BE2C (cell line): ENCODE results near the gene OSCP1.
"Not testable (repeated sequence)": the region's sequence is repeated elsewhere in the genome, so short reads cannot be mapped to it uniquely, and the experiment has no call there.

Experiments used
- DNase-seq: peaks from one replicate; pipeline ENCODE4 v3.0.0-alpha.2; 2020
- H3K27me3 ChIP-seq: fragments of 250-450 bp; sonication (Bioruptor Pico); 2 replicates; pipeline ENCODE4 v1.5.1; 2020; ENCODE audit warnings: mild to moderate bottlenecking
- H3K36me3 ChIP-seq: fragments of 250-450 bp; sonication (Bioruptor Pico); 2 replicates; pipeline ENCODE4 v1.5.1; 2020; ENCODE audit warnings: mild to moderate bottlenecking
- H3K4me1 ChIP-seq: fragments of 250-450 bp; sonication (Bioruptor Pico); 2 replicates; pipeline ENCODE4 v1.5.1; 2020
- H3K4me3 ChIP-seq: 2 replicates; pipeline ENCODE4 v1.5.1; 2011; ENCODE audit warnings: low read depth, low read length
- H3K9me3 ChIP-seq: fragments of 250-450 bp; sonication (Bioruptor Pico); 2 replicates; pipeline ENCODE4 v1.5.1; 2020
- TF ChIP-seq, protein P1 (sequence below): IDR thresholded peaks from 2 replicates; pipeline ENCODE4 v1.5.1; 2012; ENCODE audit warnings: mild to moderate bottlenecking, low read depth, low read length

OSCP1 gene

DNA sequence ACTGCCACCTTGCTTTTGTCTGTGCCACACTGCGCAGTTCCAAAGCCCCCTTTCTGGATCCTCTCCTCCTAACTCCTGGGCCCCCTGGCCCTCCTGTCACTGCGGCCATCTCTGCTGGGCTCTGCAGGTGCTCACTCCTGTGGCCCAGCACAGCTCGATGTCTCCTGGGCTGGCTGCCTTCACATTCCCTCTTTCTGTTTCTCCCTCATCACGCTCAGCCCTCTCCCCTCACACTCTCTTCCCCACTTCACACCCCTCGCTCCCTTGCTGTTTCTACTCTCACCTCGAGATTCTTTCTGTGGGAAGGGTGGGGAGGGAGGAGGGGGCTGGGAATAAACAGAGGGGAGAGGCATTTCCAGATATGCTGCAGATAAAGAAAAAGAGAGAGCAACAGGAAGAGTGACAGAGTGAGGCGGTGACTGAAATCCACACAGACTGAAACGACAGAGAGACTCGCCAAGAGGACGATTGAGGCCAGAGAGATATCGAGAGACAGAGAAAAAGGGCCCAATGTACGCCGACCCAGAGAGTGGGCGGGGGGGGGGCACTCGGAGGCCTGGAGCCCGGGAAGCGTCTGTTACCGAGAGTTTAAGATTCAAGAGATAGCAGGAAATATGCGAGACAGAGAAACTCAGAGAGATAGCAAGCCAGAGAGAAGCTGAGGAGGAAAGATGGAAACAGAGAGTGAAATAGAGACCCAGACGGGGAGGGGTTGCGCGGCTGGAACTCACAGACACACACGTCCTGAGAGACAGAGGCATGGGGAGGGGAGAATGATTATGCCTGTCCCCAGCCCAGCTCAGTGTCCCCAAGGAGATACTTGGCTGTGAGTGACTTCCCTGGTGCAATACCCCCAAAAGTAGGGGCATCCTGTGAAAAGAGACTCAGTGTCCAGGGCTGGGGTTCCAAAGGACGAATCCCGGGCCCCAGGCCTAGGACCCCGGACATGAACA, 31.8 kb upstream of the OSCP1 start:
- TF ChIP-seq, protein P1, sequence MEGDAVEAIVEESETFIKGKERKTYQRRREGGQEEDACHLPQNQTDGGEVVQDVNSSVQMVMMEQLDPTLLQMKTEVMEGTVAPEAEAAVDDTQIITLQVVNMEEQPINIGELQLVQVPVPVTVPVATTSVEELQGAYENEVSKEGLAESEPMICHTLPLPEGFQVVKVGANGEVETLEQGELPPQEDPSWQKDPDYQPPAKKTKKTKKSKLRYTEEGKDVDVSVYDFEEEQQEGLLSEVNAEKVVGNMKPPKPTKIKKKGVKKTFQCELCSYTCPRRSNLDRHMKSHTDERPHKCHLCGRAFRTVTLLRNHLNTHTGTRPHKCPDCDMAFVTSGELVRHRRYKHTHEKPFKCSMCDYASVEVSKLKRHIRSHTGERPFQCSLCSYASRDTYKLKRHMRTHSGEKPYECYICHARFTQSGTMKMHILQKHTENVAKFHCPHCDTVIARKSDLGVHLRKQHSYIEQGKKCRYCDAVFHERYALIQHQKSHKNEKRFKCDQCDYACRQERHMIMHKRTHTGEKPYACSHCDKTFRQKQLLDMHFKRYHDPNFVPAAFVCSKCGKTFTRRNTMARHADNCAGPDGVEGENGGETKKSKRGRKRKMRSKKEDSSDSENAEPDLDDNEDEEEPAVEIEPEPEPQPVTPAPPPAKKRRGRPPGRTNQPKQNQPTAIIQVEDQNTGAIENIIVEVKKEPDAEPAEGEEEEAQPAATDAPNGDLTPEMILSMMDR, result no peak
- Histone ChIP-seq H3K9me3 (no peaks in the 10 kb centered on the region), H3K4me1 (no peaks in the 10 kb centered on the region), H3K36me3 (no peaks in the 10 kb centered on the region), H3K27me3 (no peaks in the 10 kb centered on the region), H3K4me3 (no peak overlapping the region)
- no peak for DNase-seq

DNA sequence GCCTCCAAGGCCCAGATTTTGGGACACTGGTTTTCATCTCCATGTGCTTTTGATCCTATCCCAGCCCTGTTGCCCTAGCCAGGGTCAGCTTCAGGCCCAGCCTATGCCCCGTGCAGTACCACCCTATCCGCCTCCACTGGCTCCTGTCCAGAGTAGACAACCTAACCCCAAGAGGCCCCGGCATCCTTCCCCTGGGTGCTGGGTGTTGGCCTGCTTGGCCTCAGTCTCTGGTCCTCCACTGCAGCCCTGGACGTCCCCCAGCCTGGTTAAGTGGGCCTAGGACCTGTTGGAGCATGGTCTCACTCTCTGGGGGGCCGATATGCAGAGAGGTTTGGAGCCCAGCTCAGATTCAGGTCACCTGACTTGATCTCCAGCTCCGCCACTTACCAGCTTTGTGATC, 30.8 kb upstream of the OSCP1 start:
- no peaks in the 10 kb centered on the region for H3K4me1 ChIP-seq
- no peaks in the 10 kb centered on the region for H3K9me3 ChIP-seq
- TF ChIP-seq, protein P1, result no peak
- DNase-seq, result no peak
- H3K27me3 ChIP-seq, result no peaks in the 10 kb centered on the region
- H3K4me3 ChIP-seq, result no peak overlapping the region
- no peaks in the 10 kb centered on the region for H3K36me3 ChIP-seq

DNA sequence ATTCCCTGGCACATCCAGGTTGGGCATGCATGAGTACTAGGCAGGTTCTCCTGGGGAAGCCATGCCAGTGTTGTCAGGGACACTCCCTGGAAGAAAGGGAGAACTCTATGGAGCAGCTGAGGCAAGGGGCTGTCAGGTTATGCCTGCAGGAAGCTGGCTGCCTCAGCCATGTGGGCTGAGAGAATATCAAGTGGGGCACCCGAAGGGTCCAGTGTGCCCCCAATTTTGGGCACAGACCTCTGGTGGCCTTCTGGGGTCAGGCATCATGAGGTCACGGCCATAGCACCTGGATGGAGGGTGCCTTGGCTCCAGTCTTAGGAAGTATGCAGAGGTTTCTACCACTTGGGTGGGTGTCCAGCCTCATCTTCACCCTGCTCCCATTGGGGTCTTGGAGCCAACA, 29.9 kb upstream of the OSCP1 start:
- H3K4me1 ChIP-seq, result no peaks in the 10 kb centered on the region
- DNase-seq, result no peak
- H3K27me3 ChIP-seq, result no peaks in the 10 kb centered on the region
- no peak overlapping the region for H3K4me3 ChIP-seq
- H3K36me3 ChIP-seq, result no peaks in the 10 kb centered on the region
- H3K9me3 ChIP-seq, result no peaks in the 10 kb centered on the region
- TF ChIP-seq, protein P1, result no peak

DNA sequence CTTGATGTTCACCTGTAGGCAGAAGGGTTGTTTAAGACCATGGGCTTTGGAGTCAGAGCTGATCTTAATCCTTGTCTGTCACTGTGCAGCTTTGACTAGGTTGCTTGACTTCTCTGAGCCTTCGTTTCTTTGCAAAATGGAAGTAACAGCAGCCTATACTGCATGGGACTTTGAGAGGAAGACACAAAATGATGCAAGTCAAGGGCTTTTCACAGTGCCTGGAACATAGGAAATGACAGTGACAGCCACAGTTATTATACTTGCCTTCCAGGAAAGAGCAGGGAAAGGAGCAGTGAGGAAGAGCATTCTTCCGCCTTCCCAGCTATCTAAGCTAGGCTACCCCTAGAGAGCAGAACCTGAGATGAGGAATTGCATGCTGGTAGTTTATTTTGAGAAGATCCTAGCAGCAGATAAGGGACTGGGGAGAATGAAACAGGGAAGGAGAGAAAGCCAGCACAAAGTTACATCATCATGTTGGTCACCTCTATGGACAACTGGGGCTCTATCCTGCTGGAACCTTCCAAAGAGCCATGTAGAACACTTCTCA, 29.3 kb upstream of the OSCP1 start:
- DNase-seq, result no peak
- Histone ChIP-seq H3K4me1 (no peaks in the 10 kb centered on the region), H3K27me3 (no peaks in the 10 kb centered on the region), H3K36me3 (no peaks in the 10 kb centered on the region), H3K9me3 (no peaks in the 10 kb centered on the region), H3K4me3 (no peak overlapping the region)
- TF ChIP-seq, protein P1, result no peak

DNA sequence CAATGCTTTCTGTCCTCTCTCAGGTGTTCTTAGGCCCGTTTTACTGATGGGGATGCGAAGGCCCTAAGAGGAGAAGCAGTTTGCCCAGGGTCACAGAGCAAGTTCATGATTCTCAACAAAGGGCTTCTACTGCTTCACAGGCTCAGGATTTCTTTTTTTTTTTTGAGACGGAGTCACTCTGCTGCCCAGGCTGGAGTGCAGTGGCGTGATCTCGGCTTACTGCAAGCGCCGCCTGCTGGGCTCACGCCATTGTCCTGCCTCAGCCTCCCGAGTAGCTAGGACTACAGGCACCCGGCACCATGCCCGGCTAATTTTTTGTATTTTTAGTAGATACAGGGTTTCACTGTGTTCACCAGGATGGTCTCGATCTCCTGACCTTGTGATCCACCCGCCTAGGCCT, 27.4 kb upstream of the OSCP1 start:
- H3K9me3 ChIP-seq, H3K27me3 ChIP-seq, H3K36me3 ChIP-seq, H3K4me3 ChIP-seq, H3K4me1 ChIP-seq, DNase-seq: not testable (repeated sequence)

DNA sequence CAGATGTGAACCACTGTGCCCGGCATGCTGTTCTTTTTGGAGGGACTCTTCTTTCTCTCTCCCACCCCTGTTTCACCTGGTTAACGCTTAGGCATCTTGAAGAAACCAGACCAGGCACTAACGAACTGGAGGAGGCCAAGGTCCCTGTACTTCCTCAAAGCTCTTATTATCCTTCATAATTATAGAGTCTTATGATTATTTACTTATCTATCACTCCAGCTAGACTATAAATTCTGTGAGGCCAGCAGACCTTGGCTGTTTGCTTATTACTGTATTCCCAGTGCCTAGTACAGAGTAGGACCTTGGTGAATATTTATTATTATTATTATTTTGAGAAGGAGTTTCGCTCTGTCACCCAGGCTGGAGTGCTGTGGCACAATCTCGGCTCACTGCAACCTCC, 26.7 kb upstream of the OSCP1 start:
- no peak overlapping the region for H3K4me3 ChIP-seq
- TF ChIP-seq, protein P1, result no peak

More for the DNA sequence above, 26.7 kb upstream of the OSCP1 start:
- Histone ChIP-seq H3K36me3 (no peaks in the 10 kb centered on the region), H3K4me1 (no peaks in the 10 kb centered on the region), H3K9me3 (no peaks in the 10 kb centered on the region), H3K27me3 (no peaks in the 10 kb centered on the region)
- DNase-seq, result no peak
